MM.1S (cell line): Measurements from ENCODE around the gene KIAA0513.

ENCODE experiments used
- DNase-seq: peaks from one replicate; pipeline ENCODE4 v3.0.0-alpha.2; 2015
- H2AFZ ChIP-seq: fragments of 300-600 bp; sonication (generic); 2 replicates; pipeline ENCODE4 v1.6.0; 2016; ENCODE audit warnings: antibody characterized with exemption, low read length
- H3F3A ChIP-seq: fragments of 300-600 bp; sonication (generic); 2 replicates; pipeline ENCODE4 v1.6.1; 2016; ENCODE audit warnings: mild to moderate bottlenecking, antibody characterized with exemption, low read length, moderate library complexity, mixed read lengths; ENCODE audit not compliant: insufficient read depth
- H3K27ac ChIP-seq: fragments of 300-600 bp; sonication (generic); 2 replicates; pipeline ENCODE4 v1.5.1; 2016; ENCODE audit warnings: mild to moderate bottlenecking, low read length
- H3K27me3 ChIP-seq: fragments of 300-600 bp; sonication (generic); replicated peaks from 2 replicates; pipeline ENCODE4 v1.6.0; 2016; ENCODE audit warnings: low read length; ENCODE audit not compliant: insufficient read depth
- H3K36me3 ChIP-seq: fragments of 300-600 bp; sonication (generic); replicated peaks from 2 replicates; pipeline ENCODE4 v1.6.1; 2016; ENCODE audit warnings: mild to moderate bottlenecking, low read length, mixed read lengths; ENCODE audit not compliant: insufficient read depth
- H3K4me1 ChIP-seq: fragments of 300-600 bp; sonication (generic); 2 replicates; pipeline ENCODE4 v1.6.1; 2016; ENCODE audit warnings: low read length, mixed read lengths
- H3K4me2 ChIP-seq: fragments of 300-600 bp; sonication (generic); 2 replicates; pipeline ENCODE4 v1.6.0; 2016; ENCODE audit warnings: low read depth, low read length
- H3K4me3 ChIP-seq: fragments of 300-600 bp; sonication (generic); 2 replicates; pipeline ENCODE4 v1.5.1; 2016; ENCODE audit warnings: low read length, mixed read lengths
- H3K79me2 ChIP-seq: fragments of 300-600 bp; sonication (generic); 2 replicates; pipeline ENCODE4 v1.6.1; 2016; ENCODE audit warnings: mixed run types, low read length, mixed read lengths
- H3K9ac ChIP-seq: fragments of 300-600 bp; sonication (generic); 2 replicates; pipeline ENCODE4 v1.6.1; 2016; ENCODE audit warnings: low read length, mixed read lengths
- H3K9me2 ChIP-seq: fragments of 300-600 bp; sonication (generic); replicated peaks from 2 replicates; pipeline ENCODE4 v1.6.1; 2016; ENCODE audit warnings: mild to moderate bottlenecking, low read length, mixed read lengths; ENCODE audit not compliant: insufficient read depth
- H3K9me3 ChIP-seq: fragments of 300-600 bp; sonication (generic); replicated peaks from 2 replicates; pipeline ENCODE4 v1.6.1; 2016; ENCODE audit warnings: mild to moderate bottlenecking, low read length, mixed read lengths; ENCODE audit not compliant: insufficient read depth
- H4K20me1 ChIP-seq: fragments of 300-600 bp; sonication (generic); 2 replicates; pipeline ENCODE4 v1.6.1; 2016; ENCODE audit warnings: mild to moderate bottlenecking, low read length, moderate library complexity, mixed read lengths; ENCODE audit not compliant: insufficient read depth
- EZH2 ChIP-seq: fragments of 300-600 bp; sonication (generic); optimal IDR thresholded peaks from 2 replicates; pipeline ENCODE3; 2017; ENCODE audit warnings: low read depth, mild to moderate bottlenecking, antibody characterized with exemption, low read length, mixed read lengths
- EZH2phosphoT487 ChIP-seq: fragments of 300-600 bp; sonication (generic); IDR thresholded peaks from 2 replicates; pipeline ENCODE4 v1.6.1; 2018; ENCODE audit warnings: antibody characterized with exemption, low read length
- TF ChIP-seq, protein P1 (sequence below): fragments of 300-600 bp; sonication (generic); IDR thresholded peaks from 2 replicates; pipeline ENCODE4 v1.5.1; 2016; ENCODE audit warnings: antibody characterized with exemption, low read length, mixed read lengths

The KIAA0513 gene

DNA sequence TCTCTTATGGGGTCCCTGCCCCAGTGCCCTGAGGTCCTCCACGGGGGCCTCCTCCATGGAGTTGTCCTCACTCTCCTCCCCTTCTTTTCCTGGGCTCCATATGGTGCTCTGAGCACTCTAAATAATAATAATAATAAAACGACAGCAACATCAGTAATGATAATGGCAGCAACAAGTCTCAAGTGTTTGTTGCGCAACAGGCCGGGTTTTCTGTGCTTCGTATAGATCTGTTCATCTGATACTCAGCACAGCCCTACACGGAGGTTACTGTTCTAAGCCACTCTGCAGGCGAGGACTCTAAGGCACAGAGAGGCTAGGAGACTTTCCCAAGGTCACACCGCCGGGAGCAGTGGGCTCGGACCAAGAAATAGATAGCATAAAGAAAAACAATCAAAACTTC, 71.0 kb downstream of the KIAA0513 start:
- Histone ChIP-seq H4K20me1 (no peaks in the 10 kb centered on the region), H3K79me2 (no peaks in the 10 kb centered on the region), H3K9me2 (no peaks in the 10 kb centered on the region), H3K4me2 (no peak overlapping the region), H3F3A (no peaks in the 10 kb centered on the region), H3K4me1 (no peaks in the 10 kb centered on the region), H2AFZ (no peak overlapping the region), H3K27ac (no peak overlapping the region), H3K9me3 (no peaks in the 10 kb centered on the region), H3K27me3 (peaks cover 27% of the 10 kb centered on the region), H3K9ac (no peak overlapping the region), H3K36me3 (no peaks in the 10 kb centered on the region), H3K4me3 (no peak overlapping the region)
- TF ChIP-seq EZH2 = no peak
- TF ChIP-seq, protein P1, sequence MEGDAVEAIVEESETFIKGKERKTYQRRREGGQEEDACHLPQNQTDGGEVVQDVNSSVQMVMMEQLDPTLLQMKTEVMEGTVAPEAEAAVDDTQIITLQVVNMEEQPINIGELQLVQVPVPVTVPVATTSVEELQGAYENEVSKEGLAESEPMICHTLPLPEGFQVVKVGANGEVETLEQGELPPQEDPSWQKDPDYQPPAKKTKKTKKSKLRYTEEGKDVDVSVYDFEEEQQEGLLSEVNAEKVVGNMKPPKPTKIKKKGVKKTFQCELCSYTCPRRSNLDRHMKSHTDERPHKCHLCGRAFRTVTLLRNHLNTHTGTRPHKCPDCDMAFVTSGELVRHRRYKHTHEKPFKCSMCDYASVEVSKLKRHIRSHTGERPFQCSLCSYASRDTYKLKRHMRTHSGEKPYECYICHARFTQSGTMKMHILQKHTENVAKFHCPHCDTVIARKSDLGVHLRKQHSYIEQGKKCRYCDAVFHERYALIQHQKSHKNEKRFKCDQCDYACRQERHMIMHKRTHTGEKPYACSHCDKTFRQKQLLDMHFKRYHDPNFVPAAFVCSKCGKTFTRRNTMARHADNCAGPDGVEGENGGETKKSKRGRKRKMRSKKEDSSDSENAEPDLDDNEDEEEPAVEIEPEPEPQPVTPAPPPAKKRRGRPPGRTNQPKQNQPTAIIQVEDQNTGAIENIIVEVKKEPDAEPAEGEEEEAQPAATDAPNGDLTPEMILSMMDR = no peak
- TF ChIP-seq EZH2phosphoT487 = no peak
- DNase-seq = no peak

DNA sequence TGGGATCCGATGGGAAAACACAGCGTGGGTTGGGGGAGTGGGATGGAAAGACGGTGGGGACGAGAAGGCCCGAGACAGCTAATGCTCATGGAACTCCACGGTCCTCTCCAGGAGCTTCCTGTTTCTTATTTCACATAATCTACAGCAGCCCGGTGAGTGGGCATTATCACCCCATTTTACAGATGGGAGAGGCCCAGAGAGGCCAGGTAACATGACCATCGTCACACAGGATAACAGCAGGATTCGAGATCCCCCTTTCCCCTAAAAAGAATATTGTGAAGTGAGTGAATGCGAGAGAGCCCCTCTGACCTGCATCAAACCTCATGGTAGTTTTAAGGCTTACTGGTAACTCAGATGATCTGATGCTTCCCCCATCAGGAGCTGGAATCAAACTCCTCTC, 72.7 kb downstream of the KIAA0513 start:
- H3K4me1 ChIP-seq = no peaks in the 10 kb centered on the region
- no peak overlapping the region for H2AFZ ChIP-seq
- no peaks in the 10 kb centered on the region for H3K79me2 ChIP-seq
- no peaks in the 10 kb centered on the region for H4K20me1 ChIP-seq
- H3K27ac ChIP-seq = no peak overlapping the region
- no peak for DNase-seq
- H3K27me3 ChIP-seq = peaks cover 25% of the 10 kb centered on the region
- no peak overlapping the region for H3K4me3 ChIP-seq
- no peaks in the 10 kb centered on the region for H3K9me3 ChIP-seq
- no peaks in the 10 kb centered on the region for H3K9me2 ChIP-seq
- no peak overlapping the region for H3K4me2 ChIP-seq
- no peaks in the 10 kb centered on the region for H3K36me3 ChIP-seq
- no peaks in the 10 kb centered on the region for H3F3A ChIP-seq
- no peak overlapping the region for H3K9ac ChIP-seq
- TF ChIP-seq EZH2phosphoT487 (no peak), EZH2 (no peak)
- TF ChIP-seq, protein P1 = no peak

DNA sequence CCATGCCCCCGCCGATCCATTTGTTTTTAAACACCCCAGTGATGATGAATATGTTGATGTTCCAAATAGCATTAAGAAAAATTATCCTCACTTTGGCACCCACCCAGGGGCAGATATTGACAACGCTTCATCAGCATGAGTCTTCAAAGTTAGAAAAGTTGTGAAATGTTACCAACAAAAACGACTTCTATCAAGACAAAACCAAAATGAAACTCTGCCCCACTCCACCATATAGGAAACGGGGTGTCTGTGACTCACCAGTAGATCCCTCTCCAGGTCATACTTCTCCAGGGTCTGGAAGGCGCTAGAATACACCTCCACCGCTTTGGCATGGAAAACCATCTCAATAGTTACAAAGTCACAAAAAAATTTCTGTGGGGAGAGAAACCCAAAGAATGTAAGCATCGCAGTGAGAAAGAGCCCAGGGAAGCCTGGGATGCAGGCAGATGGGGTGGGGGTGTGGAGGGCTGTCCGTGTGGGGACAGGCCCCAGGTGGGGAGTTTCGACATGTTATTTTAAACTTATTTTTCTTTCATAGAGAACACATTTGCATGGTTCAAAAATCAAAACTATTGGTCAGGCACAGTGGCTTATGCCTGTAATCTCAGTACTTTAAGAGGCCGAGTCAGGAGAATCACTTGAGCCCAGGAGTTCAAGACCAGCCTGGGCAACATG, 74.5 kb downstream of the KIAA0513 start:
- Histone ChIP-seq H3K27me3 (peaks cover 26% of the 10 kb centered on the region), H3F3A (no peaks in the 10 kb centered on the region), H4K20me1 (no peaks in the 10 kb centered on the region), H3K9ac (no peak overlapping the region), H3K36me3 (no peaks in the 10 kb centered on the region), H3K27ac (no peak overlapping the region), H3K4me3 (no peak overlapping the region), H3K9me2 (no peaks in the 10 kb centered on the region), H3K4me1 (no peaks in the 10 kb centered on the region), H3K79me2 (no peaks in the 10 kb centered on the region), H3K4me2 (no peak overlapping the region), H3K9me3 (no peaks in the 10 kb centered on the region), H2AFZ (no peak overlapping the region)
- no peak for TF ChIP-seq EZH2
- TF ChIP-seq EZH2phosphoT487 = no peak
- TF ChIP-seq, protein P1 = no peak
- DNase-seq = no peak
